ENCODE results near the gene APOL1.

Gene APOL1

GRCh38 chr22:36234919-36235318 lies 18.0 kb upstream of the APOL1 start:
- H3K4me1 ChIP-seq (ENCODE audit: control insufficient read depth, insufficient read depth, low read length, poor library complexity, severe bottlenecking) = peaks cover 8% of the 10 kb centered on the region
- no peaks in the 10 kb centered on the region for H3K36me3 ChIP-seq (ENCODE audit: control insufficient read depth, insufficient read depth, low read length)
- 90 to 97% methylated on average over 2 of the region's 2 CpGs for WGBS, 2 experiments (ENCODE audit: insufficient coverage in 2 of 2)

GRCh38 chr22:36235585-36235984 lies 17.3 kb upstream of the APOL1 start:
- Histone ChIP-seq H3K4me3 (ENCODE audit: extremely low read depth, insufficient read depth, low read length, poor library complexity, severe bottlenecking) (no peak overlapping the region), H3K4me1 (ENCODE audit: control insufficient read depth, insufficient read depth, low read length, poor library complexity, severe bottlenecking) (peaks cover 9% of the 10 kb centered on the region), H3K9me3 (ENCODE audit: control insufficient read depth, low read length) (no peaks in the 10 kb centered on the region), H3K27ac (ENCODE audit: low read depth, low read length, severe bottlenecking) (no peak overlapping the region), H3K36me3 (ENCODE audit: control insufficient read depth, insufficient read depth, low read length) (no peaks in the 10 kb centered on the region)
- 88 to 100% methylated on average over 2 to 3 of the region's 3 CpGs for WGBS, 2 experiments (ENCODE audit: insufficient coverage in 2 of 2)

More at GRCh38 chr22:36234919-36235318, 18.0 kb upstream of the APOL1 start:
- no peak overlapping the region for H3K27ac ChIP-seq (ENCODE audit: low read depth, low read length, severe bottlenecking)
- no peaks in the 10 kb centered on the region for H3K9me3 ChIP-seq (ENCODE audit: control insufficient read depth, low read length)
- H3K4me3 ChIP-seq (ENCODE audit: extremely low read depth, insufficient read depth, low read length, poor library complexity, severe bottlenecking) = no peak overlapping the region

- Histone ChIP-seq H3K4me3 (ENCODE audit: extremely low read depth, insufficient read depth, low read length, poor library complexity, severe bottlenecking) (no peak overlapping the region), H3K4me1 (ENCODE audit: control insufficient read depth, insufficient read depth, low read length, poor library complexity, severe bottlenecking) (peaks cover 9% of the 10 kb centered on the region), H3K9me3 (ENCODE audit: control insufficient read depth, low read length) (no peaks in the 10 kb centered on the region), H3K27ac (ENCODE audit: low read depth, low read length, severe bottlenecking) (no peak overlapping the region), H3K36me3 (ENCODE audit: control insufficient read depth, insufficient read depth, low read length) (no peaks in the 10 kb centered on the region)
- WGBS, 2 experiments (ENCODE audit: insufficient coverage in 2 of 2) = 89 to 95% methylated on average over 10 to 11 of the region's 14 CpGs
Observed at GRCh38 chr22:36236388-36237319, 16.3 kb upstream of the APOL1 start.

- WGBS, 2 experiments (ENCODE audit: insufficient coverage in 2 of 2) = 93 to 96% methylated on average over 9 to 11 of the region's 12 CpGs
- Histone ChIP-seq H3K4me3 (ENCODE audit: extremely low read depth, insufficient read depth, low read length, poor library complexity, severe bottlenecking) (no peak overlapping the region), H3K9me3 (ENCODE audit: control insufficient read depth, low read length) (no peaks in the 10 kb centered on the region), H3K4me1 (ENCODE audit: control insufficient read depth, insufficient read depth, low read length, poor library complexity, severe bottlenecking) (peaks cover 9% of the 10 kb centered on the region), H3K27ac (ENCODE audit: low read depth, low read length, severe bottlenecking) (no peak overlapping the region), H3K36me3 (ENCODE audit: control insufficient read depth, insufficient read depth, low read length) (no peaks in the 10 kb centered on the region)
Observed at GRCh38 chr22:36237462-36238372, 15.2 kb upstream of the APOL1 start.

GRCh38 chr22:36238373-36239149 lies 14.4 kb upstream of the APOL1 start:
- H3K4me3 ChIP-seq (ENCODE audit: extremely low read depth, insufficient read depth, low read length, poor library complexity, severe bottlenecking) = peak overlapping the region; percentile 28
- 81 to 95% methylated on average over 4 to 5 of the region's 5 CpGs for WGBS, 2 experiments (ENCODE audit: insufficient coverage in 2 of 2)
- no peaks in the 10 kb centered on the region for H3K36me3 ChIP-seq (ENCODE audit: control insufficient read depth, insufficient read depth, low read length)
- peaks cover 9% of the 10 kb centered on the region for H3K4me1 ChIP-seq (ENCODE audit: control insufficient read depth, insufficient read depth, low read length, poor library complexity, severe bottlenecking)
- no peaks in the 10 kb centered on the region for H3K9me3 ChIP-seq (ENCODE audit: control insufficient read depth, low read length)
- H3K27ac ChIP-seq (ENCODE audit: low read depth, low read length, severe bottlenecking) = peak overlapping the region; percentile 29

GRCh38 chr22:36239150-36239400 lies 13.9 kb upstream of the APOL1 start:
- Histone ChIP-seq H3K4me3 (ENCODE audit: extremely low read depth, insufficient read depth, low read length, poor library complexity, severe bottlenecking) (peak overlapping the region; percentile 28), H3K4me1 (ENCODE audit: control insufficient read depth, insufficient read depth, low read length, poor library complexity, severe bottlenecking) (peaks cover 9% of the 10 kb centered on the region), H3K27ac (ENCODE audit: low read depth, low read length, severe bottlenecking) (peak overlapping the region; percentile 29), H3K36me3 (ENCODE audit: control insufficient read depth, insufficient read depth, low read length) (no peaks in the 10 kb centered on the region), H3K9me3 (ENCODE audit: control insufficient read depth, low read length) (no peaks in the 10 kb centered on the region)
- WGBS, 2 experiments (ENCODE audit: insufficient coverage in 2 of 2) = 54 to 62% methylated on average over 3 of the region's 4 CpGs

GRCh38 chr22:36239401-36240171 lies 13.3 kb upstream of the APOL1 start, which contains the start of gene APOL2:
Gene APOL2, minus strand, starts transcription at chr22:36239527. Its CDS starts 6,365 bp downstream, at chr22:36233162.
- peak within 1 kb of the TSS; percentile 29 for H3K27ac ChIP-seq (ENCODE audit: low read depth, low read length, severe bottlenecking)
- H3K9me3 ChIP-seq (ENCODE audit: control insufficient read depth, low read length) = no peaks in the 10 kb centered on the region
- peaks cover 9% of the 10 kb centered on the region for H3K4me1 ChIP-seq (ENCODE audit: control insufficient read depth, insufficient read depth, low read length, poor library complexity, severe bottlenecking)
- H3K4me3 ChIP-seq (ENCODE audit: extremely low read depth, insufficient read depth, low read length, poor library complexity, severe bottlenecking) = peak within 1 kb of the TSS; percentile 28
- H3K36me3 ChIP-seq (ENCODE audit: control insufficient read depth, insufficient read depth, low read length) = no peaks in the 10 kb centered on the region
- WGBS, 2 experiments (ENCODE audit: insufficient coverage in 2 of 2) = 6 to 20% methylated on average over 10 to 12 of the region's 13 CpGs

- 85 to 89% methylated on average over 5 of the region's 5 CpGs for WGBS, 2 experiments (ENCODE audit: insufficient coverage in 2 of 2)
- Histone ChIP-seq H3K4me1 (ENCODE audit: control insufficient read depth, insufficient read depth, low read length, poor library complexity, severe bottlenecking) (peaks cover 7% of the 10 kb centered on the region), H3K27ac (ENCODE audit: low read depth, low read length, severe bottlenecking) (no peak overlapping the region), H3K4me3 (ENCODE audit: extremely low read depth, insufficient read depth, low read length, poor library complexity, severe bottlenecking) (no peak overlapping the region), H3K9me3 (ENCODE audit: control insufficient read depth, low read length) (no peaks in the 10 kb centered on the region), H3K36me3 (ENCODE audit: control insufficient read depth, insufficient read depth, low read length) (no peaks in the 10 kb centered on the region)
Observed at GRCh38 chr22:36243986-36244385, 8.9 kb upstream of the APOL1 start.

- H3K9me3 ChIP-seq (ENCODE audit: control insufficient read depth, low read length) = no peaks in the 10 kb centered on the region
- H3K27ac ChIP-seq (ENCODE audit: low read depth, low read length, severe bottlenecking) = no peak overlapping the region
- WGBS, 2 experiments (ENCODE audit: insufficient coverage in 2 of 2) = 90 to 92% methylated on average over 4 to 5 of the region's 5 CpGs
- H3K36me3 ChIP-seq (ENCODE audit: control insufficient read depth, insufficient read depth, low read length) = no peaks in the 10 kb centered on the region
- peaks cover 3% of the 10 kb centered on the region for H3K4me1 ChIP-seq (ENCODE audit: control insufficient read depth, insufficient read depth, low read length, poor library complexity, severe bottlenecking)
- H3K4me3 ChIP-seq (ENCODE audit: extremely low read depth, insufficient read depth, low read length, poor library complexity, severe bottlenecking) = no peak overlapping the region
Observed at GRCh38 chr22:36244522-36245391, 8.2 kb upstream of the APOL1 start.

Measured in mesodermal cell (in vitro differentiated cells).